Measurements from ENCODE around the gene LRP6.

DNA sequence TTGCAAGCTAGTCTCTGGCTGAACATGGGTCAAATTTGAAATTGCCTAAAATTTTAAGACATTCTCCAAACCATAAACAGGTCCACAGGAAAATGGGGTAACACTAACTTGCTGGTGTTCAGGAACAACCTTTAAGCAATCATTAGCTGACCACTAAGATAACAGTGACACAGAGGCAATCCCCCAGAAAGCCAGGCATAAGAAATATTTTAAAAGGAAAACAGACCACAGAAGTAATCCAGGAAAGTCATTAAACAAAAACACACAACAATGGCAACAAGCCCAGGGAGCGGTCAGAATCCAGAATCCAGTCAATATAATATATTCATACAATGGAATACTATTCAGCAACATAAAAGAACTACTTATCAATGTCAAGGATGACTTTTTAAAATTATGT is 59.1 kb downstream of the LRP6 start:
- TF ChIP-seq ETV6 (CRISPR knock-in tag; IDR thresholded peaks at IDR 0.05) = no peak
- no peak for TF ChIP-seq ZNF281 (CRISPR knock-in tag; IDR thresholded peaks at IDR 0.05)
- TF ChIP-seq, protein P1, sequence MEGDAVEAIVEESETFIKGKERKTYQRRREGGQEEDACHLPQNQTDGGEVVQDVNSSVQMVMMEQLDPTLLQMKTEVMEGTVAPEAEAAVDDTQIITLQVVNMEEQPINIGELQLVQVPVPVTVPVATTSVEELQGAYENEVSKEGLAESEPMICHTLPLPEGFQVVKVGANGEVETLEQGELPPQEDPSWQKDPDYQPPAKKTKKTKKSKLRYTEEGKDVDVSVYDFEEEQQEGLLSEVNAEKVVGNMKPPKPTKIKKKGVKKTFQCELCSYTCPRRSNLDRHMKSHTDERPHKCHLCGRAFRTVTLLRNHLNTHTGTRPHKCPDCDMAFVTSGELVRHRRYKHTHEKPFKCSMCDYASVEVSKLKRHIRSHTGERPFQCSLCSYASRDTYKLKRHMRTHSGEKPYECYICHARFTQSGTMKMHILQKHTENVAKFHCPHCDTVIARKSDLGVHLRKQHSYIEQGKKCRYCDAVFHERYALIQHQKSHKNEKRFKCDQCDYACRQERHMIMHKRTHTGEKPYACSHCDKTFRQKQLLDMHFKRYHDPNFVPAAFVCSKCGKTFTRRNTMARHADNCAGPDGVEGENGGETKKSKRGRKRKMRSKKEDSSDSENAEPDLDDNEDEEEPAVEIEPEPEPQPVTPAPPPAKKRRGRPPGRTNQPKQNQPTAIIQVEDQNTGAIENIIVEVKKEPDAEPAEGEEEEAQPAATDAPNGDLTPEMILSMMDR (IDR thresholded peaks at IDR 0.05) = no peak
- no peak for TF ChIP-seq RELA (CRISPR knock-in tag; IDR thresholded peaks at IDR 0.05; ENCODE audit: borderline replicate concordance)
- no peak for TF ChIP-seq ZBTB21 (CRISPR knock-in tag; IDR thresholded peaks at IDR 0.05; ENCODE audit: borderline replicate concordance)
- no peak for TF ChIP-seq AFF4 (CRISPR knock-in tag; IDR thresholded peaks at IDR 0.05; ENCODE audit: borderline replicate concordance)
- TF ChIP-seq USF1 (CRISPR knock-in tag; IDR thresholded peaks at IDR 0.05) = no peak
- TF ChIP-seq CREM (CRISPR knock-in tag; IDR thresholded peaks at IDR 0.05) = no peak
- TF ChIP-seq, protein P2, sequence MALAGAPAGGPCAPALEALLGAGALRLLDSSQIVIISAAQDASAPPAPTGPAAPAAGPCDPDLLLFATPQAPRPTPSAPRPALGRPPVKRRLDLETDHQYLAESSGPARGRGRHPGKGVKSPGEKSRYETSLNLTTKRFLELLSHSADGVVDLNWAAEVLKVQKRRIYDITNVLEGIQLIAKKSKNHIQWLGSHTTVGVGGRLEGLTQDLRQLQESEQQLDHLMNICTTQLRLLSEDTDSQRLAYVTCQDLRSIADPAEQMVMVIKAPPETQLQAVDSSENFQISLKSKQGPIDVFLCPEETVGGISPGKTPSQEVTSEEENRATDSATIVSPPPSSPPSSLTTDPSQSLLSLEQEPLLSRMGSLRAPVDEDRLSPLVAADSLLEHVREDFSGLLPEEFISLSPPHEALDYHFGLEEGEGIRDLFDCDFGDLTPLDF (CRISPR knock-in tag; IDR thresholded peaks at IDR 0.05) = no peak
- TF ChIP-seq TEAD1 (CRISPR knock-in tag; IDR thresholded peaks at IDR 0.05) = no peak
- no peak for TF ChIP-seq E2F5 (CRISPR knock-in tag; IDR thresholded peaks at IDR 0.05)

All from WTC11 (cell line).